H9 (cell line): ENCODE results near the gene YOD1. TPM values are rescaled to one million over a fixed set of nuclear protein-coding genes. Genes with fewer than 3 reads are reported as not detected.

Source experiments
- DNase-seq: peaks from one replicate; pipeline ENCODE4 v3.0.0-alpha.2; 2017
- H2AFZ ChIP-seq: one replicate; pipeline ENCODE4 v1.6.1; 2013; ENCODE audit warnings: mild to moderate bottlenecking, low read length, control low read depth, moderate library complexity
- H2AK5ac ChIP-seq: 2 replicates; pipeline ENCODE4 v1.6.1; 2013; ENCODE audit warnings: low read length, control low read depth, mixed read lengths; ENCODE audit not compliant: insufficient read length
- H2BK120ac ChIP-seq: one replicate; pipeline ENCODE4 v1.6.1; 2013; ENCODE audit warnings: low read depth, mild to moderate bottlenecking, low read length, control low read depth, inconsistent platforms; ENCODE audit not compliant: poor library complexity, severe bottlenecking
- H2BK12ac ChIP-seq: 2 replicates; pipeline ENCODE4 v1.6.1; 2013; ENCODE audit warnings: low read length, control low read depth, mixed read lengths, low read depth; ENCODE audit not compliant: insufficient read length
- H2BK15ac ChIP-seq: 2 replicates; pipeline ENCODE4 v1.6.1; 2013; ENCODE audit warnings: low read depth, low read length, control low read depth
- H2BK20ac ChIP-seq: one replicate; pipeline ENCODE4 v1.6.1; 2013; ENCODE audit warnings: low read depth, mild to moderate bottlenecking, low read length, control low read depth, inconsistent platforms; ENCODE audit not compliant: poor library complexity, severe bottlenecking
- H2BK5ac ChIP-seq: 2 replicates; pipeline ENCODE4 v1.6.1; 2013; ENCODE audit warnings: low read length, control low read depth, mixed read lengths; ENCODE audit not compliant: insufficient read length
- H3K14ac ChIP-seq: 2 replicates; pipeline ENCODE4 v1.6.1; 2013; ENCODE audit warnings: low read length, control low read depth; ENCODE audit not compliant: insufficient read depth
- H3K18ac ChIP-seq: 2 replicates; pipeline ENCODE4 v1.6.1; 2013; ENCODE audit warnings: low read depth, mild to moderate bottlenecking, mixed read lengths, low read length, control low read depth; ENCODE audit not compliant: insufficient read length
- H3K23ac ChIP-seq: 2 replicates; pipeline ENCODE4 v1.6.1; 2013; ENCODE audit warnings: low read length, control low read depth, mixed read lengths, low read depth; ENCODE audit not compliant: insufficient read length
- H3K23me2 ChIP-seq: 2 replicates; pipeline ENCODE4 v1.6.1; 2013; ENCODE audit warnings: low read depth, mild to moderate bottlenecking, mixed read lengths, low read length, control low read depth; ENCODE audit not compliant: insufficient read length, poor library complexity, severe bottlenecking
- H3K27ac ChIP-seq: 2 replicates; pipeline ENCODE4 v1.5.1; 2013; ENCODE audit warnings: low read length, control low read depth, mixed read lengths, low read depth; ENCODE audit not compliant: insufficient read length
- H3K27me3 ChIP-seq: 2 replicates; pipeline ENCODE4 v1.6.1; 2013; ENCODE audit warnings: low read length, control low read depth, inconsistent platforms; ENCODE audit not compliant: insufficient read depth
- H3K4ac ChIP-seq: 2 replicates; pipeline ENCODE4 v1.6.1; 2013; ENCODE audit warnings: low read depth, mild to moderate bottlenecking, control low read depth, inconsistent platforms, low read length, moderate library complexity
- H3K4me1 ChIP-seq: 2 replicates; pipeline ENCODE4 v1.6.1; 2013; ENCODE audit warnings: low read length, control low read depth, inconsistent platforms; ENCODE audit not compliant: insufficient read depth
- H3K4me2 ChIP-seq: 2 replicates; pipeline ENCODE4 v1.6.1; 2013; ENCODE audit warnings: low read length, control low read depth, mixed read lengths; ENCODE audit not compliant: insufficient read length, insufficient read depth
- H3K56ac ChIP-seq: 2 replicates; pipeline ENCODE4 v1.6.1; 2013; ENCODE audit warnings: low read depth, mild to moderate bottlenecking, mixed read lengths, low read length, control low read depth; ENCODE audit not compliant: insufficient read length
- H3K79me1 ChIP-seq: 2 replicates; pipeline ENCODE4 v1.6.1; 2013; ENCODE audit warnings: low read depth, mild to moderate bottlenecking, moderate library complexity, low read length, control low read depth, inconsistent platforms; ENCODE audit not compliant: insufficient read depth, poor library complexity, severe bottlenecking
- H3K79me2 ChIP-seq: 2 replicates; pipeline ENCODE4 v1.6.1; 2013; ENCODE audit warnings: low read length, control low read depth, inconsistent platforms; ENCODE audit not compliant: insufficient read depth
- H3K9ac ChIP-seq: 2 replicates; pipeline ENCODE4 v1.6.1; 2013; ENCODE audit warnings: low read length, control low read depth, mixed read lengths; ENCODE audit not compliant: insufficient read length; ENCODE audit errors: extremely low read depth
- H3K9me3 ChIP-seq: one replicate; pipeline ENCODE4 v1.6.1; 2013; ENCODE audit warnings: low read depth, low read length, inconsistent platforms; ENCODE audit not compliant: control insufficient read depth
- H3T11ph ChIP-seq: one replicate; pipeline ENCODE4 v1.6.1; 2013; ENCODE audit warnings: mild to moderate bottlenecking, low read length, control low read depth, inconsistent platforms
- H4K20me1 ChIP-seq: one replicate; pipeline ENCODE4 v1.6.1; 2013; ENCODE audit not compliant: control insufficient read depth, insufficient read length, insufficient read depth
- H4K5ac ChIP-seq: 2 replicates; pipeline ENCODE4 v1.6.1; 2013; ENCODE audit warnings: low read depth, mild to moderate bottlenecking, mixed read lengths, low read length, control low read depth; ENCODE audit not compliant: insufficient read length
- H4K8ac ChIP-seq: replicated peaks from 2 replicates; pipeline ENCODE4 v1.6.1; 2013; ENCODE audit warnings: low read length, control low read depth, mixed read lengths, low read depth; ENCODE audit not compliant: insufficient read length
- H4K91ac ChIP-seq: 2 replicates; pipeline ENCODE4 v1.6.1; 2013; ENCODE audit warnings: low read depth, mild to moderate bottlenecking, moderate library complexity, mixed read lengths, low read length, control low read depth; ENCODE audit not compliant: insufficient read length
- H3K27ac Mint-ChIP-seq, 3 experiments: 2 replicates in 2 of 3; 3 replicates in 1 of 3; pipeline ENCODE4 v1.8.0; 2020 to 2021; ENCODE audit warnings: mixed read lengths in 3 of 3, mild to moderate bottlenecking in 1 of 3, moderate library complexity in 1 of 3
- H3K27me3 Mint-ChIP-seq: 2 replicates; pipeline ENCODE4 v1.8.0; 2021; ENCODE audit warnings: low read depth, mild to moderate bottlenecking, moderate library complexity, mixed read lengths
- H3K36me3 Mint-ChIP-seq, 3 experiments: 2 replicates in 2 of 3; 3 replicates in 1 of 3; pipeline ENCODE4 v1.8.0; 2020 to 2021; ENCODE audit warnings: low read depth in 3 of 3, mixed read lengths in 3 of 3; ENCODE audit not compliant: insufficient read depth in 1 of 3
- H3K4me1 Mint-ChIP-seq, 2 experiments: 2 replicates each; pipeline ENCODE4 v1.8.0; 2020; ENCODE audit warnings: mixed read lengths in 2 of 2
- H3K4me3 Mint-ChIP-seq, 2 experiments: 2 replicates in 1 of 2; 3 replicates in 1 of 2; pipeline ENCODE4 v1.8.0; 2020 to 2021; ENCODE audit warnings: mild to moderate bottlenecking in 2 of 2, mixed read lengths in 2 of 2, moderate library complexity in 1 of 2
- H3K9me3 Mint-ChIP-seq, 2 experiments: 2 replicates in 1 of 2; 3 replicates in 1 of 2; pipeline ENCODE4 v1.8.0; 2020; ENCODE audit warnings: mild to moderate bottlenecking in 2 of 2, mixed read lengths in 2 of 2, moderate library complexity in 1 of 2
- WGBS: extraction: QIAGEN DNeasy Blood & Tissue Kit; methylation state at CpG from one replicate; pipeline ENCODE4 v1.1.7; 2013; ENCODE audit warnings: missing lambda C conversion rate, low lambda C conversion rate, mixed read lengths; ENCODE audit not compliant: insufficient read length; ENCODE audit errors: extremely low coverage; 5-methylcytosine and 5-hydroxymethylcytosine counted together
- total RNA-seq: library from RNA; stranded (reverse); gene quantifications from 2 replicates; pipeline ENCODE4 v1.2.1, GENCODE V29; 2021
- TF ChIP-seq, protein P1 (sequence below): fragments of 200-600 bp; sonication (generic); conservative IDR thresholded peaks from 3 replicates; pipeline ENCODE4 v1.8.0; 2021; ENCODE audit warnings: antibody characterized with exemption, mild to moderate bottlenecking

Gene YOD1
- total RNA-seq, 1 experiment from 2014 or later, result 8.6 TPM

DNA sequence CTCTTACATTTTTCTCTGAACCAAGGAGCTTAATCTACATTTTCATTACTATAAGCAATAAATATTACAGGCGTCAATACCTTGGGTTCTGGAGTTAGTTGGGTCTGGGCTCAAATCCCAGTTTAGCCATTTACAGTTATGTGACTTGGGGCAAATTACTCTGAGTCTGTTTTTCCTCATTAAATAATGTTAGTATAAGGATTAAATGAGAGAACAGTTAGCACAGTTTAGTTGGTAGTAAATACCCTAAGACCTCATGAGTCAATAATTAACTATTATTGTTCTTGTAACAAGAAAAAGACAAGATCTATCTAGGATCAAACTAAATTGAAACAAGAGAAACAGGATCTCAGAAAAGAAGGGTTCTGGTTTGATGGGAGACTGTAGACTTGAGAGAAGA is 23.1 kb downstream of the YOD1 start:
- H4K8ac ChIP-seq, result no peak overlapping the region
- Mint-ChIP-seq H3K9me3 (no peaks in the 10 kb centered on the region), H3K27me3 (no peaks in the 10 kb centered on the region), H3K36me3 (no peaks in the 10 kb centered on the region; a peak in 1 of 7 replicates), H3K4me1 (peaks cover 48 to 54% of the 10 kb centered on the region in 2 experiments), H3K4me3 (no peak overlapping the region), H3K27ac (no peak overlapping the region)
- no peaks in the 10 kb centered on the region for H4K20me1 ChIP-seq
- peaks cover 26% of the 10 kb centered on the region for H3K4me1 ChIP-seq
- H3K9ac ChIP-seq, result no peak overlapping the region
- no peak overlapping the region for H2BK15ac ChIP-seq
- H2BK120ac ChIP-seq, result no peak overlapping the region
- no peak overlapping the region for H2AK5ac ChIP-seq
- H3K79me1 ChIP-seq, result no peaks in the 10 kb centered on the region
- no peak for DNase-seq
- H3K27me3 ChIP-seq, result no peaks in the 10 kb centered on the region
- TF ChIP-seq, protein P1, sequence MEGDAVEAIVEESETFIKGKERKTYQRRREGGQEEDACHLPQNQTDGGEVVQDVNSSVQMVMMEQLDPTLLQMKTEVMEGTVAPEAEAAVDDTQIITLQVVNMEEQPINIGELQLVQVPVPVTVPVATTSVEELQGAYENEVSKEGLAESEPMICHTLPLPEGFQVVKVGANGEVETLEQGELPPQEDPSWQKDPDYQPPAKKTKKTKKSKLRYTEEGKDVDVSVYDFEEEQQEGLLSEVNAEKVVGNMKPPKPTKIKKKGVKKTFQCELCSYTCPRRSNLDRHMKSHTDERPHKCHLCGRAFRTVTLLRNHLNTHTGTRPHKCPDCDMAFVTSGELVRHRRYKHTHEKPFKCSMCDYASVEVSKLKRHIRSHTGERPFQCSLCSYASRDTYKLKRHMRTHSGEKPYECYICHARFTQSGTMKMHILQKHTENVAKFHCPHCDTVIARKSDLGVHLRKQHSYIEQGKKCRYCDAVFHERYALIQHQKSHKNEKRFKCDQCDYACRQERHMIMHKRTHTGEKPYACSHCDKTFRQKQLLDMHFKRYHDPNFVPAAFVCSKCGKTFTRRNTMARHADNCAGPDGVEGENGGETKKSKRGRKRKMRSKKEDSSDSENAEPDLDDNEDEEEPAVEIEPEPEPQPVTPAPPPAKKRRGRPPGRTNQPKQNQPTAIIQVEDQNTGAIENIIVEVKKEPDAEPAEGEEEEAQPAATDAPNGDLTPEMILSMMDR, result no peak
- no peak overlapping the region for H3T11ph ChIP-seq
- H4K5ac ChIP-seq, result no peak overlapping the region
- H3K18ac ChIP-seq, result no peak overlapping the region
- H2BK20ac ChIP-seq, result no peak overlapping the region
- no peak overlapping the region for H2BK5ac ChIP-seq
- no peak overlapping the region for H4K91ac ChIP-seq
- H3K79me2 ChIP-seq, result no peaks in the 10 kb centered on the region; the same call in 1 of the 2 replicates
- H3K27ac ChIP-seq, result no peak overlapping the region
- H3K14ac ChIP-seq, result no peak overlapping the region
- WGBS, result no CpG with 5 or more reads among the region's 1 CpG
- H2AFZ ChIP-seq, result no peak overlapping the region
- H3K56ac ChIP-seq, result no peak overlapping the region
- H2BK12ac ChIP-seq, result no peak overlapping the region
- H3K4me2 ChIP-seq, result no peak overlapping the region
- H3K23me2 ChIP-seq, result no peaks in the 10 kb centered on the region
- no peak overlapping the region for H3K23ac ChIP-seq
- H3K4ac ChIP-seq, result no peak overlapping the region
- no peaks in the 10 kb centered on the region for H3K9me3 ChIP-seq
